Neutrophil (primary cell): Measurements from ENCODE around the gene EPHA6.

Experiments
- H3K27ac ChIP-seq: fragments of 200-600 bp; sonication (generic); 2 replicates; pipeline ENCODE4 v1.5.1; 2016; ENCODE audit warnings: mild to moderate bottlenecking, moderate library complexity
- H3K27me3 ChIP-seq: fragments of 200-600 bp; sonication (generic); 2 replicates; pipeline ENCODE4 v1.6.0; 2016; ENCODE audit warnings: mild to moderate bottlenecking
- H3K36me3 ChIP-seq: fragments of 200-600 bp; sonication (generic); 2 replicates; pipeline ENCODE4 v1.5.1; 2017
- H3K4me1 ChIP-seq, 2 experiments: fragments of 200-600 bp in 1 of 2; sonication (generic) in 1 of 2; 1 replicate in 1 of 2; 2 replicates in 1 of 2; pipeline versions ENCODE4 v1.5.1 to v1.6.1; 2013 to 2016; ENCODE audit warnings: low read depth in 1 of 2, low read length in 1 of 2, mild to moderate bottlenecking in 1 of 2, moderate library complexity in 1 of 2; ENCODE audit not compliant: control insufficient read depth in 1 of 2, insufficient read depth in 1 of 2
- H3K4me3 ChIP-seq, 2 experiments: fragments of 200-600 bp in 1 of 2; sonication (generic) in 1 of 2; 1 replicate in 1 of 2; 2 replicates in 1 of 2; pipeline ENCODE4 v1.5.1; 2013 to 2016; ENCODE audit warnings: low read depth in 1 of 2, low read length in 1 of 2, mild to moderate bottlenecking in 1 of 2, moderate library complexity in 1 of 2
- H3K9me3 ChIP-seq: fragments of 200-600 bp; sonication (generic); 2 replicates; pipeline ENCODE4 v1.5.1; 2016
- TF ChIP-seq, protein P1 (sequence below): fragments of 200-600 bp; sonication (generic); IDR thresholded peaks from 2 replicates; pipeline ENCODE4 v1.5.1; 2016; ENCODE audit warnings: antibody characterized with exemption

The EPHA6 gene

DNA sequence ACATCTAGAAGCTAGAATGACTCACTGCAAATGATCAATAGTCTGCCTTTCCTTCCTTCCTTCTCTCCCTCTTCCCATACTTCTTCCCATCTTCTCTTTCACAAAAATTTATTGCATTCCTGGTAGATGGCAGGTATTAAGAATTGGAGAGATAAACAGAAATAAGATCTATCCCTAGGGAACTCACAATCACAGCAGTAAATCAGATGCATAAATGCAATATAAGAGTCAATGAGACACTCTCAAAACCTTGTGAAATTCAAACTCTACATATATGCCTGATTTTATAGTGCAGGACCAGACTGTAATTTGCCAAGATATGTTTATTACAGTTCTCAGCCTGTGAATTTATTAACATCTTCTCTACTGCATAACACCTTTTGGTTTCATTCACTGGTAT lies 871.9 kb downstream of the EPHA6 start:
- no peak overlapping the region for H3K27ac ChIP-seq
- H3K4me1 ChIP-seq: no peaks in the 10 kb centered on the region
- no peak overlapping the region for H3K4me3 ChIP-seq
- no peaks in the 10 kb centered on the region for H3K27me3 ChIP-seq
- H3K9me3 ChIP-seq: no peaks in the 10 kb centered on the region
- H3K36me3 ChIP-seq: no peaks in the 10 kb centered on the region
- TF ChIP-seq, protein P1, sequence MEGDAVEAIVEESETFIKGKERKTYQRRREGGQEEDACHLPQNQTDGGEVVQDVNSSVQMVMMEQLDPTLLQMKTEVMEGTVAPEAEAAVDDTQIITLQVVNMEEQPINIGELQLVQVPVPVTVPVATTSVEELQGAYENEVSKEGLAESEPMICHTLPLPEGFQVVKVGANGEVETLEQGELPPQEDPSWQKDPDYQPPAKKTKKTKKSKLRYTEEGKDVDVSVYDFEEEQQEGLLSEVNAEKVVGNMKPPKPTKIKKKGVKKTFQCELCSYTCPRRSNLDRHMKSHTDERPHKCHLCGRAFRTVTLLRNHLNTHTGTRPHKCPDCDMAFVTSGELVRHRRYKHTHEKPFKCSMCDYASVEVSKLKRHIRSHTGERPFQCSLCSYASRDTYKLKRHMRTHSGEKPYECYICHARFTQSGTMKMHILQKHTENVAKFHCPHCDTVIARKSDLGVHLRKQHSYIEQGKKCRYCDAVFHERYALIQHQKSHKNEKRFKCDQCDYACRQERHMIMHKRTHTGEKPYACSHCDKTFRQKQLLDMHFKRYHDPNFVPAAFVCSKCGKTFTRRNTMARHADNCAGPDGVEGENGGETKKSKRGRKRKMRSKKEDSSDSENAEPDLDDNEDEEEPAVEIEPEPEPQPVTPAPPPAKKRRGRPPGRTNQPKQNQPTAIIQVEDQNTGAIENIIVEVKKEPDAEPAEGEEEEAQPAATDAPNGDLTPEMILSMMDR: no peak

DNA sequence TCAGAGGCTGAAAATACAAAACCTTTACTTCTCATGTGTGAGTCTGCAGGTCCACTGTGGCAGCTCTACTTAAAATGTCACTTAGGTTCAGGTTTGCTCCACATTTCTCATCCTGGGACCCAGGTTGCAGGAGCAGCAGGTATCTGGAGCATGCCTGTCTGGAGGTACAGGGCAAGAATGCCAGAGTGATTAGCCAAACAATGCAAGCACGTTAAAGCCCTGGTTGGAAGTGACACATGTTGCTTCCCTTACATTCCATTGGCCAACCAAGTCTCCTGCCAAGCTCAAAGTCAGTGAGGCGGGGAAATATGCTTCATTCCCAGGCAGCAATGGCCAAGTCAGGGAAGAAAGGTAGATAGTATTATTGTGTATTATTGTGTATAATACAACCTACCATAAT lies 873.3 kb downstream of the EPHA6 start:
- Histone ChIP-seq H3K9me3 (no peaks in the 10 kb centered on the region), H3K36me3 (no peaks in the 10 kb centered on the region)

DNA sequence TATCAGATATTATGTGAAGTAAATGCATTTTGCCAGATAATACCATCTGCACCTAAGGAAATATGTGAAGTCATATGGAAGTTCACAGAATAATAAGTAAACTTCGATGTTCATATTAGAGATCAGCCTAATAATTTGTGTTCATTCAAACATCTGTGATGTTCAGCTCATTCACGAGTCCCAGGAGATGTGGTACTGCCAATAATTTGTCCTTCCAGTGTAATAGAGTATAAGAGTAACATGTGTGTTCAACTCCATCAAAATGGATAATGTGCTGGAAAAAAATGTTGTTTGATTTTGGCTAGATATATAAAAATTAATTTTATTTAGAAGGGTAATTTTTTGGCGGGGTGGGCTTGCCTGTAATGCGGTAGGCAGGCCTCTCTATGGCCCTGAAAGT lies 874.7 kb downstream of the EPHA6 start:
- H3K27ac ChIP-seq: no peak overlapping the region
- no peak overlapping the region for H3K4me3 ChIP-seq
- no peaks in the 10 kb centered on the region for H3K9me3 ChIP-seq
- TF ChIP-seq, protein P1: no peak
- no peaks in the 10 kb centered on the region for H3K27me3 ChIP-seq
- H3K36me3 ChIP-seq: no peaks in the 10 kb centered on the region
- no peaks in the 10 kb centered on the region for H3K4me1 ChIP-seq

More for the DNA sequence above, 873.3 kb downstream of the EPHA6 start:
- TF ChIP-seq, protein P1: no peak
- Histone ChIP-seq H3K4me1 (no peaks in the 10 kb centered on the region), H3K4me3 (no peak overlapping the region), H3K27ac (no peak overlapping the region), H3K27me3 (no peaks in the 10 kb centered on the region)

GRCh38 chr3:97689962-97690361 lies 875.6 kb downstream of the EPHA6 start:
- H3K36me3 ChIP-seq: no peaks in the 10 kb centered on the region
- TF ChIP-seq, protein P1: no peak
- H3K9me3 ChIP-seq: no peaks in the 10 kb centered on the region
- H3K27ac ChIP-seq: no peak overlapping the region
- H3K27me3 ChIP-seq: no peaks in the 10 kb centered on the region
- H3K4me3 ChIP-seq: no peak overlapping the region
- H3K4me1 ChIP-seq: no peaks in the 10 kb centered on the region

- no peaks in the 10 kb centered on the region for H3K36me3 ChIP-seq
- TF ChIP-seq, protein P1: no peak
- H3K9me3 ChIP-seq: no peaks in the 10 kb centered on the region
These were observed 877.0 kb downstream of the EPHA6 start for GRCh38 chr3:97691354-97691753.

DNA sequence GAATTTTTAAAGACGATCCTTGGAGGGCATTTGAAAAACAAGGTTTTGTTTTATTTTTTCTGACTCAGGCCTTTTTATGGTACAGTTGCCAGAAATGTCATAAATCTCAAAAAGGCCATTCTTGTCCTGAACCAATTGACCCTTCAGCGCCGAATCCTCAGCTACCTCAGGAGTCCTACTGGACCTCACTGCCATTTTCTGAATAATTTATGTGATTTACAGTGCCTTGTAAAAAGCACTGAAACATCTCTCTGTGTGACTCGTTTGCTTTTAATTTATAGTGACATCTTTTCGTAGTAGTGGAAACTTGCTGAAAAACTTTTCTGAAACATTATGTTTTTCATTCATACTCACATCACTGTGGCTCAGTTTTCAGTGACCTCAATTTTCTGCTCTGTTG lies 878.0 kb downstream of the EPHA6 start:
- Histone ChIP-seq H3K4me1 (no peaks in the 10 kb centered on the region), H3K27me3 (no peaks in the 10 kb centered on the region), H3K9me3 (no peaks in the 10 kb centered on the region), H3K4me3 (no peak overlapping the region), H3K36me3 (no peaks in the 10 kb centered on the region), H3K27ac (no peak overlapping the region)
- TF ChIP-seq, protein P1: no peak

More at GRCh38 chr3:97691354-97691753, 877.0 kb downstream of the EPHA6 start:
- no peaks in the 10 kb centered on the region for H3K27me3 ChIP-seq
- no peaks in the 10 kb centered on the region for H3K4me1 ChIP-seq
- H3K4me3 ChIP-seq: no peak overlapping the region
- no peak overlapping the region for H3K27ac ChIP-seq
